Caco-2 (cell line): ENCODE measurements around the gene IQGAP2. TPM values are rescaled to one million over a fixed set of nuclear protein-coding genes. Genes with fewer than 3 reads are reported as not detected.
A peak's percentile ranks its signal among the peaks of the same experiment; 100 is the strongest.

ENCODE experiments used
- BruUV-seq: library from RNA; stranded (reverse); fragments of 400-500 nt; replicated peaks from 2 replicates; lab custom pipeline; 2021; lab: Mats Ljungman, UMichigan
- CTCF ChIA-PET: fragments of 300-600 bp; sonication (Branson Sonifier 250); formaldehyde crosslinking; loops from one replicate; lab custom pipeline; 2022; ENCODE audit warnings: antibody characterized with exemption; lab: Charles Lee
- POLR2A ChIA-PET: fragments of 300-600 bp; sonication (Branson Sonifier 250); formaldehyde crosslinking; loops from one replicate; lab custom pipeline; 2022; ENCODE audit warnings: antibody characterized with exemption; lab: Charles Lee
- DNase-seq, 2 experiments: peaks; one replicate each; pipeline versions ENCODE4 v3.0.0 to v3.0.0-alpha.2; 2020 to 2022
- H3K27me3 ChIP-seq: replicated peaks from 2 replicates; pipeline ENCODE4 v1.6.0; 2011; ENCODE audit warnings: low read length; ENCODE audit not compliant: control insufficient read depth, insufficient read depth
- H3K36me3 ChIP-seq: 2 replicates; pipeline ENCODE4 v1.5.1; 2011; ENCODE audit warnings: low read length; ENCODE audit not compliant: control insufficient read depth, insufficient read depth
- H3K4me1 ChIP-seq: fragments of 250-450 bp; sonication (Bioruptor Pico); 2 replicates; pipeline ENCODE4 v1.5.1; 2020; ENCODE audit warnings: mild to moderate bottlenecking
- H3K4me3 ChIP-seq: 2 replicates; pipeline ENCODE4 v1.5.1; 2011; ENCODE audit warnings: low read depth, mild to moderate bottlenecking, control low read depth, low read length
- H3K9me3 ChIP-seq: fragments of 250-450 bp; sonication (Bioruptor Pico); 2 replicates; pipeline ENCODE4 v1.5.1; 2020; ENCODE audit warnings: mild to moderate bottlenecking, moderate library complexity
- H3K27ac Mint-ChIP-seq: one replicate; pipeline ENCODE4 v1.8.0; 2022; ENCODE audit warnings: mixed read lengths; ENCODE audit not compliant: unreplicated experiment
- H3K27me3 Mint-ChIP-seq: one replicate; pipeline ENCODE4 v1.8.0; 2022; ENCODE audit warnings: mixed read lengths; ENCODE audit not compliant: insufficient read depth, unreplicated experiment
- H3K36me3 Mint-ChIP-seq: one replicate; pipeline ENCODE4 v1.8.0; 2022; ENCODE audit warnings: mild to moderate bottlenecking, mixed read lengths; ENCODE audit not compliant: insufficient read depth, unreplicated experiment
- H3K4me1 Mint-ChIP-seq: one replicate; pipeline ENCODE4 v1.8.0; 2022; ENCODE audit warnings: low read depth, mixed read lengths; ENCODE audit not compliant: unreplicated experiment
- H3K4me3 Mint-ChIP-seq: one replicate; pipeline ENCODE4 v1.8.0; 2022; ENCODE audit warnings: mild to moderate bottlenecking, moderate library complexity, mixed read lengths; ENCODE audit not compliant: unreplicated experiment
- H3K9me3 Mint-ChIP-seq: one replicate; pipeline ENCODE4 v1.8.0; 2022; ENCODE audit warnings: mixed read lengths; ENCODE audit not compliant: unreplicated experiment
- intact Hi-C: fragments of 100-400 bp; cut with micrococcal nuclease; formaldehyde crosslinking; loops from one replicate; pipeline ENCODE4 v1.10.0; 2022; ENCODE audit not compliant: unreplicated experiment
- total RNA-seq: library from RNA; stranded (reverse); gene quantifications from 2 replicates; pipeline ENCODE4 v1.2.3, GENCODE V29; 2022
- TF ChIP-seq, protein P1 (sequence below), 2 experiments: fragments of 200-600 bp in 1 of 2; IDR thresholded peaks; 1 replicate in 1 of 2; 2 replicates in 1 of 2; pipeline versions ENCODE4 v1.5.1 to v1.8.0; 2011 to 2022; ENCODE audit warnings: antibody characterized with exemption in 1 of 2, control low read depth in 1 of 2, inconsistent platforms in 1 of 2, low read depth in 1 of 2, low read length in 1 of 2, mild to moderate bottlenecking in 1 of 2, moderate library complexity in 1 of 2; ENCODE audit not compliant: insufficient read depth in 1 of 2, severe bottlenecking in 1 of 2, unreplicated experiment in 1 of 2

The IQGAP2 gene
- total RNA-seq, 1 experiment from 2014 or later = 89.4 TPM

DNA sequence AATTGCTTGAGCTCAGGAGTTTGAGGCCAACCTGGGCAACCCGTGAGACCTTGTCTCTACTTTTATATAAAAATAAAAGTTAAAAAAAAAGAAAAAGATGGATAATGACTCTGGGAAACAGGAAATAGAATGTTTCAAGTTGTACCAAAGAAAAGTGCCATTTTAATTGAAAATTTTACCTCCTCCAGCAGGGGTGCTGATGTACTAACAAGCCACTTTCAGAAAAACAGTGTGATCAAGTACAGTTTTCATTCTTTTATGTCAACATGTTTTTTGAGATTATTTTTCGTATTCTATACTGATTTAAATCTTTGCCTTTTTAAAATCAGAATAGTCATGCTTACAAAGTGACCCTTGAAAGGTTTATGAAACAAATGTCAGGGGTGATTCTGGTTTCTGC lies 343.6 kb downstream of the IQGAP2 start:
- no peaks in the 10 kb centered on the region for H3K9me3 Mint-ChIP-seq
- ChIA-PET POLR2A (no interaction called here), CTCF (no interaction called here)
- Histone ChIP-seq H3K27me3 (no peaks in the 10 kb centered on the region), H3K36me3 (no peaks in the 10 kb centered on the region), H3K9me3 (no peaks in the 10 kb centered on the region), H3K4me3 (no peak overlapping the region), H3K4me1 (peaks cover 4% of the 10 kb centered on the region; the same call in 1 of the 2 replicates)
- H3K4me1 Mint-ChIP-seq = no peaks in the 10 kb centered on the region
- H3K27me3 Mint-ChIP-seq = no peaks in the 10 kb centered on the region
- BruUV-seq = no TSS peak
- TF ChIP-seq, protein P1, sequence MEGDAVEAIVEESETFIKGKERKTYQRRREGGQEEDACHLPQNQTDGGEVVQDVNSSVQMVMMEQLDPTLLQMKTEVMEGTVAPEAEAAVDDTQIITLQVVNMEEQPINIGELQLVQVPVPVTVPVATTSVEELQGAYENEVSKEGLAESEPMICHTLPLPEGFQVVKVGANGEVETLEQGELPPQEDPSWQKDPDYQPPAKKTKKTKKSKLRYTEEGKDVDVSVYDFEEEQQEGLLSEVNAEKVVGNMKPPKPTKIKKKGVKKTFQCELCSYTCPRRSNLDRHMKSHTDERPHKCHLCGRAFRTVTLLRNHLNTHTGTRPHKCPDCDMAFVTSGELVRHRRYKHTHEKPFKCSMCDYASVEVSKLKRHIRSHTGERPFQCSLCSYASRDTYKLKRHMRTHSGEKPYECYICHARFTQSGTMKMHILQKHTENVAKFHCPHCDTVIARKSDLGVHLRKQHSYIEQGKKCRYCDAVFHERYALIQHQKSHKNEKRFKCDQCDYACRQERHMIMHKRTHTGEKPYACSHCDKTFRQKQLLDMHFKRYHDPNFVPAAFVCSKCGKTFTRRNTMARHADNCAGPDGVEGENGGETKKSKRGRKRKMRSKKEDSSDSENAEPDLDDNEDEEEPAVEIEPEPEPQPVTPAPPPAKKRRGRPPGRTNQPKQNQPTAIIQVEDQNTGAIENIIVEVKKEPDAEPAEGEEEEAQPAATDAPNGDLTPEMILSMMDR (IDR thresholded peaks at IDR 0.05; ENCODE audit: insufficient read depth in 1 of 2, low read depth in 1 of 2, low read length in 1 of 2, severe bottlenecking in 1 of 2, unreplicated experiment in 1 of 2) = peak; percentile 8 to 21
- intact Hi-C loops = no loop called here
- no peak overlapping the region for H3K27ac Mint-ChIP-seq
- H3K4me3 Mint-ChIP-seq = no peak overlapping the region
- no peaks in the 10 kb centered on the region for H3K36me3 Mint-ChIP-seq
- DNase-seq = no peak

DNA sequence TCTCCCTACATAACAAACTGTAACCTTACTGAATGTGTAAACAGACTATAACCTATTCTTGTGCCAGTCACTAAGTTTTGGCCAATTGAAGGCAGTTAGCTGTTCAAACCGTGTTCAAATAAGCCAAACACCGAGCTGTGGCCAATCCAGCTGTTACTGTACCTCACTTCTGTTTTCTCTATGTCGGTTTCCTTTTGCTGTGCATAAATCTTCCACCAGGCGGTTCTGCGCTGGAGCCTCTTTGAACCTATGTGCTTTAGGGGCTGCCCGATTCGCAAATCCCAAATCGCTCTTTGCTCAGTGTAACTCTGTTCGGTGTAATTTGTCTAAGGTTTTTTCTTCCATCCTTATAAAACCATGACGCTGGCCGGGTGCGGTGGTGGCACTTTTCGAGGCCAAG lies 344.6 kb downstream of the IQGAP2 start:
- intact Hi-C loops = no loop called here
- Mint-ChIP-seq H3K4me3 (no peak overlapping the region), H3K27ac (no peak overlapping the region), H3K27me3 (no peaks in the 10 kb centered on the region), H3K9me3 (no peaks in the 10 kb centered on the region), H3K4me1 (no peaks in the 10 kb centered on the region), H3K36me3 (no peaks in the 10 kb centered on the region)
- TF ChIP-seq, protein P1 (IDR thresholded peaks at IDR 0.05; ENCODE audit: insufficient read depth in 1 of 2, low read depth in 1 of 2, low read length in 1 of 2, severe bottlenecking in 1 of 2, unreplicated experiment in 1 of 2) = no peak
- H3K36me3 ChIP-seq = no peaks in the 10 kb centered on the region
- ChIA-PET POLR2A (no interaction called here), CTCF (no interaction called here)
- DNase-seq = no peak
- peaks cover 3% of the 10 kb centered on the region; the same call in 1 of the 2 replicates for H3K4me1 ChIP-seq
- no peaks in the 10 kb centered on the region for H3K9me3 ChIP-seq
- H3K4me3 ChIP-seq = no peak overlapping the region
- no TSS peak for BruUV-seq
- no peaks in the 10 kb centered on the region for H3K27me3 ChIP-seq

DNA sequence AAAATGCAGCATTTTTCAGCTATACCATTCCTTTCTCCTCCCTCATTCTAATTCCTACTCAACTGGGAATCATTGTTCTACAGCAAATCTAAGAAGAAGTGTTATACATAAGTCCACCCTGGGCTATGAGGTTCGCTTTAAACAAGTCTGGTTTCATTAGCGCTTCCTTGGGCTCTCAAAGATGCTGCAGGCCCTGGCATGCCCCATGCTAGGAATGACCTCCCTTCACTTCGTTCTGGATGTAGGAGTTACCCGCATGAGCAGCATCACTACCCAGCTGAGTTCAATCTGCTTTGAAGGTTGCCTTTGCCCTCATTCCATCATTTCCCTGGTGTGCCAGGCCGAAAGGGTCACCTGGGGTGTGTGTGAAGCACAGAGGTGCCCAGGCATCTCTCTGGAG lies 348.2 kb downstream of the IQGAP2 start:
- intact Hi-C loops = no loop called here

More for the DNA sequence above, 348.2 kb downstream of the IQGAP2 start:
- Mint-ChIP-seq H3K27ac (no peak overlapping the region), H3K36me3 (peaks cover 1% of the 10 kb centered on the region), H3K4me3 (no peak overlapping the region), H3K9me3 (no peaks in the 10 kb centered on the region), H3K4me1 (peaks cover under 1% of the 10 kb centered on the region), H3K27me3 (no peaks in the 10 kb centered on the region)
- no peak for DNase-seq
- POLR2A ChIA-PET = no interaction called here
- CTCF ChIA-PET = no interaction called here
- Histone ChIP-seq H3K36me3 (no peaks in the 10 kb centered on the region), H3K4me3 (no peak overlapping the region), H3K4me1 (peaks cover 14% of the 10 kb centered on the region), H3K9me3 (no peaks in the 10 kb centered on the region), H3K27me3 (no peaks in the 10 kb centered on the region)
- BruUV-seq = no TSS peak
- TF ChIP-seq, protein P1 (IDR thresholded peaks at IDR 0.05; ENCODE audit: insufficient read depth in 1 of 2, low read depth in 1 of 2, low read length in 1 of 2, severe bottlenecking in 1 of 2, unreplicated experiment in 1 of 2) = no peak
